Stimulated activated naive CD8-positive, alpha-beta T cell treated with anti-CD3 and anti-CD28 coated beads, Interleukin-15, Interleukin-2, amounts not matched to agents 100 ng/mL and 50 ng/mL, for 24 hours (primary cell): ENCODE results near the gene STYX.

Source experiments
- H3K27ac Mint-ChIP-seq: one replicate; pipeline ENCODE4 v1.8.0; 2021; ENCODE audit warnings: mild to moderate bottlenecking, mixed read lengths
- H3K27me3 Mint-ChIP-seq: one replicate; pipeline ENCODE4 v1.8.0; 2021; ENCODE audit warnings: mixed read lengths
- H3K36me3 Mint-ChIP-seq: one replicate; pipeline ENCODE4 v1.8.0; 2021; ENCODE audit warnings: low read depth, mixed read lengths
- H3K4me1 Mint-ChIP-seq: one replicate; pipeline ENCODE4 v1.8.0; 2021; ENCODE audit warnings: low read depth, mixed read lengths
- H3K4me3 Mint-ChIP-seq: one replicate; pipeline ENCODE4 v1.8.0; 2021; ENCODE audit warnings: mild to moderate bottlenecking, mixed read lengths
- H3K9me3 Mint-ChIP-seq: one replicate; pipeline ENCODE4 v1.8.0; 2021; ENCODE audit warnings: mixed read lengths

STYX gene

GRCh38 chr14:52729925-52730708, at the start of gene STYX:
STYX (plus strand) TSS chr14:52730166; CDS start chr14:52730475, 309 bp downstream.
- peaks cover 44% of the 10 kb centered on the region for H3K4me1 Mint-ChIP-seq
- H3K4me3 Mint-ChIP-seq = peak within 1 kb of the TSS; percentile 96
- H3K36me3 Mint-ChIP-seq = peaks cover 44% of the 10 kb centered on the region
- no peaks in the 10 kb centered on the region for H3K9me3 Mint-ChIP-seq
- no peaks in the 10 kb centered on the region for H3K27me3 Mint-ChIP-seq
- peak within 1 kb of the TSS; percentile 93 for H3K27ac Mint-ChIP-seq

GRCh38 chr14:52683985-52684520, 45.9 kb upstream of the STYX start:
- Mint-ChIP-seq H3K27ac (peak overlapping the region; percentile 19), H3K27me3 (no peaks in the 10 kb centered on the region), H3K36me3 (peaks cover 21% of the 10 kb centered on the region), H3K4me1 (peaks cover 52% of the 10 kb centered on the region), H3K9me3 (no peaks in the 10 kb centered on the region), H3K4me3 (no peak overlapping the region)

GRCh38 chr14:52686176-52686575, 43.8 kb upstream of the STYX start:
- H3K27me3 Mint-ChIP-seq = no peaks in the 10 kb centered on the region
- peaks cover 18% of the 10 kb centered on the region for H3K36me3 Mint-ChIP-seq
- no peak overlapping the region for H3K4me3 Mint-ChIP-seq
- no peak overlapping the region for H3K27ac Mint-ChIP-seq
- H3K4me1 Mint-ChIP-seq = peaks cover 70% of the 10 kb centered on the region
- no peaks in the 10 kb centered on the region for H3K9me3 Mint-ChIP-seq

GRCh38 chr14:52690983-52691760, 38.8 kb upstream of the STYX start:
- Mint-ChIP-seq H3K27ac (peak overlapping the region; percentile 54), H3K4me1 (peaks cover 81% of the 10 kb centered on the region), H3K4me3 (no peak overlapping the region), H3K27me3 (no peaks in the 10 kb centered on the region), H3K9me3 (no peaks in the 10 kb centered on the region), H3K36me3 (peaks cover 31% of the 10 kb centered on the region)

GRCh38 chr14:52692248-52692962, 37.6 kb upstream of the STYX start:
- peaks cover 69% of the 10 kb centered on the region for H3K4me1 Mint-ChIP-seq
- no peaks in the 10 kb centered on the region for H3K27me3 Mint-ChIP-seq
- H3K4me3 Mint-ChIP-seq = peak overlapping the region; percentile 62
- no peak overlapping the region for H3K27ac Mint-ChIP-seq
- H3K9me3 Mint-ChIP-seq = no peaks in the 10 kb centered on the region
- H3K36me3 Mint-ChIP-seq = peaks cover 28% of the 10 kb centered on the region

- Mint-ChIP-seq H3K27ac (no peak overlapping the region), H3K4me1 (peaks cover 63% of the 10 kb centered on the region)
These were observed 36.9 kb upstream of the STYX start for GRCh38 chr14:52693036-52693435.

GRCh38 chr14:52693532-52693931, 36.4 kb upstream of the STYX start:
- H3K4me1 Mint-ChIP-seq = peaks cover 58% of the 10 kb centered on the region
- no peaks in the 10 kb centered on the region for H3K27me3 Mint-ChIP-seq

More at GRCh38 chr14:52693036-52693435, 36.9 kb upstream of the STYX start:
- Mint-ChIP-seq H3K36me3 (peaks cover 25% of the 10 kb centered on the region), H3K4me3 (peak overlapping the region; percentile 99), H3K27me3 (no peaks in the 10 kb centered on the region), H3K9me3 (no peaks in the 10 kb centered on the region)

GRCh38 chr14:52694761-52695480, 35.0 kb upstream of the STYX start:
- H3K4me3 Mint-ChIP-seq = peak overlapping the region; percentile 99

More at GRCh38 chr14:52693532-52693931, 36.4 kb upstream of the STYX start:
- H3K4me3 Mint-ChIP-seq = peak overlapping the region; percentile 99
- H3K36me3 Mint-ChIP-seq = peaks cover 25% of the 10 kb centered on the region
- peak overlapping the region; percentile 16 for H3K27ac Mint-ChIP-seq
- no peaks in the 10 kb centered on the region for H3K9me3 Mint-ChIP-seq

GRCh38 chr14:52695481-52696091, 34.4 kb upstream of the STYX start, which contains the start of gene ERO1A:
ERO1A (minus strand) TSS chr14:52695558; CDS start chr14:52695481, 77 bp downstream.
- Mint-ChIP-seq H3K9me3 (no peaks in the 10 kb centered on the region), H3K27ac (peak within 1 kb of the TSS; percentile 99), H3K36me3 (peaks cover 25% of the 10 kb centered on the region), H3K27me3 (no peaks in the 10 kb centered on the region), H3K4me1 (peaks cover 42% of the 10 kb centered on the region), H3K4me3 (peak within 1 kb of the TSS; percentile 99)

More at GRCh38 chr14:52694761-52695480, 35.0 kb upstream of the STYX start:
- peaks cover 25% of the 10 kb centered on the region for H3K36me3 Mint-ChIP-seq
- H3K27ac Mint-ChIP-seq = peak overlapping the region; percentile 99
- H3K27me3 Mint-ChIP-seq = no peaks in the 10 kb centered on the region
- no peaks in the 10 kb centered on the region for H3K9me3 Mint-ChIP-seq
- peaks cover 46% of the 10 kb centered on the region for H3K4me1 Mint-ChIP-seq

GRCh38 chr14:52700701-52701172, 29.2 kb upstream of the STYX start:
- Mint-ChIP-seq H3K9me3 (no peaks in the 10 kb centered on the region), H3K27ac (no peak overlapping the region), H3K27me3 (no peaks in the 10 kb centered on the region), H3K4me3 (no peak overlapping the region), H3K4me1 (peaks cover 13% of the 10 kb centered on the region), H3K36me3 (no peaks in the 10 kb centered on the region)

GRCh38 chr14:52701223-52701622, 28.7 kb upstream of the STYX start:
- peaks cover 17% of the 10 kb centered on the region for H3K4me1 Mint-ChIP-seq

GRCh38 chr14:52703225-52703624, 26.7 kb upstream of the STYX start:
- no peak overlapping the region for H3K27ac Mint-ChIP-seq
- H3K4me1 Mint-ChIP-seq = peaks cover 34% of the 10 kb centered on the region
- H3K27me3 Mint-ChIP-seq = no peaks in the 10 kb centered on the region
- no peaks in the 10 kb centered on the region for H3K9me3 Mint-ChIP-seq
- H3K36me3 Mint-ChIP-seq = peaks cover 12% of the 10 kb centered on the region
- H3K4me3 Mint-ChIP-seq = no peak overlapping the region

More at GRCh38 chr14:52701223-52701622, 28.7 kb upstream of the STYX start:
- H3K4me3 Mint-ChIP-seq = no peak overlapping the region
- H3K27ac Mint-ChIP-seq = no peak overlapping the region
- H3K27me3 Mint-ChIP-seq = no peaks in the 10 kb centered on the region
- no peaks in the 10 kb centered on the region for H3K36me3 Mint-ChIP-seq
- no peaks in the 10 kb centered on the region for H3K9me3 Mint-ChIP-seq

- Mint-ChIP-seq H3K27ac (no peak overlapping the region), H3K9me3 (no peaks in the 10 kb centered on the region), H3K4me1 (peaks cover 38% of the 10 kb centered on the region), H3K4me3 (no peak overlapping the region), H3K36me3 (peaks cover 16% of the 10 kb centered on the region), H3K27me3 (no peaks in the 10 kb centered on the region)
These were observed 26.3 kb upstream of the STYX start for GRCh38 chr14:52703664-52704063.
